HG03439 (cell line): ENCODE results near the gene PHAF1.

ENCODE experiments used
- ATAC-seq: cut with Tn5 transposase; IDR thresholded peaks from one replicate; pipeline ENCODE4 v1.9.1; 2021; ENCODE audit warnings: mild to moderate bottlenecking, moderate library complexity; ENCODE audit not compliant: unreplicated experiment

The PHAF1 gene

GRCh38 chr16:67109407-67110135, at the start of gene PHAF1:
TSS of gene PHAF1 (plus strand) at chr16:67109941. CDS start at chr16:67110176, 235 bp downstream.
- ATAC-seq = peak; percentile 84

- ATAC-seq = no peak
Measured at GRCh38 chr16:67063008-67063407, 46.7 kb upstream of the PHAF1 start.

- ATAC-seq = no peak
Measured at GRCh38 chr16:67068212-67068753, 41.5 kb upstream of the PHAF1 start.

- ATAC-seq = no peak
Measured at GRCh38 chr16:67071476-67072048, 38.2 kb upstream of the PHAF1 start.

GRCh38 chr16:67075331-67075730, 34.4 kb upstream of the PHAF1 start:
- ATAC-seq = no peak

- ATAC-seq = no peak
Measured at GRCh38 chr16:67077871-67078270, 31.9 kb upstream of the PHAF1 start.

- ATAC-seq = no peak
Measured at GRCh38 chr16:67082100-67082499, 27.6 kb upstream of the PHAF1 start.

GRCh38 chr16:67082891-67083290, 26.9 kb upstream of the PHAF1 start:
- ATAC-seq = no peak

GRCh38 chr16:67084345-67085028, 25.3 kb upstream of the PHAF1 start:
- ATAC-seq = no peak

- no peak for ATAC-seq
Measured at GRCh38 chr16:67086822-67087221, 22.9 kb upstream of the PHAF1 start.

- no peak for ATAC-seq
Measured at GRCh38 chr16:67087291-67087690, 22.4 kb upstream of the PHAF1 start.

GRCh38 chr16:67087803-67088202, 21.9 kb upstream of the PHAF1 start:
- ATAC-seq = no peak

GRCh38 chr16:67088551-67088950, 21.2 kb upstream of the PHAF1 start:
- no peak for ATAC-seq

GRCh38 chr16:67089101-67089500, 20.6 kb upstream of the PHAF1 start:
- no peak for ATAC-seq

- no peak for ATAC-seq
Measured at GRCh38 chr16:67091906-67092566, 17.7 kb upstream of the PHAF1 start.

GRCh38 chr16:67093098-67093726, 16.5 kb upstream of the PHAF1 start:
- no peak for ATAC-seq

GRCh38 chr16:67098599-67098998, 11.1 kb upstream of the PHAF1 start:
- ATAC-seq = no peak

GRCh38 chr16:67100569-67101310, 9.0 kb upstream of the PHAF1 start:
- no peak for ATAC-seq

GRCh38 chr16:67101311-67102082, 8.2 kb upstream of the PHAF1 start:
- no peak for ATAC-seq
